CD4-positive, alpha-beta T cell treated with Interleukin-4 for 1 hour (primary cell): ENCODE data around the gene GRIK5.

Source experiments
- DNase-seq, 2 donors: peaks; one replicate each; pipeline ENCODE4 v3.0.0-alpha.2; 2020 to 2022

Gene GRIK5

DNA sequence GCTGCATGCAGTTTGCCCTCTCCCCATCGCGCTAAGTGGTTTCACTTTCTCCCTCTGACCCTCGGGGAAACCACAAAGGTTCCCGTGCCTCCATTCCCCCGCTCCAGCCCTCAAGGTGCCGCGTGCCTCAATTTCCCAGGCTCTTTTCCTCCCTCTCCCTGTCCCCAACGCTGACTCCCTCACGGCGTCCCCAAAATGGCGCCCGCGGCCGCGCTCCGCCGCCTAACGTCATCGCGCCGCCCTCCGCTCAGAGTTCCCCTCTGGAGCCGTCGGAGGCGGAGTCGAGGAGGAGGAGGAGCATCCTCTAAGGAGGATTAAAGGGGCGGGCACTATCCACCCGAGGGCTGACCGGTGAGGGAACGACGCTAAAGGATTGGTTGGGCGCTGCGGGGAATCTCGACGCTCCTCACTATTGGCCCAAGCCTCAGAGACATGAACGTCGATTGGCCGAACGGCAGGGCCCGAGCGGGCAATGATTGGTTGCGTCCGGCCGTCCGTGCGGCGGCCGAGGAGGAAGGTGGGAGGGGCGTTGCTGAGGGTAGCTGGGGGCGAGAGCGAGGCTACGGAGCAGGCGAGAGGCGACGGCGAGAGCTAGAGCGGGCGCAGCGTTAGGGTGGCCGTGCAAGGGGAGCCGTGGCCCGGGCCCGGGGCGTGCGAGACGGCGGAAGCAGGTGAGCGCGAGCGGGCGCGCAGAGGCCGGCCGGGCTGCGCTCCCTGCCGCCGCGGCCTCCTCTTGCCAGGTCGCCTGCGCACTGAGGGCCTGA lies 5.8 kb upstream of the GRIK5 start, which contains the start of gene ZNF574:
TSS of gene ZNF574 (plus strand) at position 551 of the 764 bp plus-strand sequence. CDS start 2,441 bp downstream, outside the sequence.
- DNase-seq: peak; percentile 99

DNA sequence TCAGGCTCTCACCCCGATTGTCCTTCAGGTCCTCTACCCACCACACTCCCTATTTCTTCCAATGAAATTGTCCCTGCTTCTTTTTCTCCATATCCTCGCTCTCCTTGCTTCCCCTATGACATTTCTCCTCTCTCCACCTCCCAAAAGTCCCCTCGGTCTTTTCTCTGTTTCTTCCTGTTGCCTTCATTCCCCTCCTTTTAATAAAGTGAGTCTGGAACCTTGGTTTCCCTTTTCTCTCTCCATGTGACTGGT lies 5.3 kb upstream of the GRIK5 start:
- no peak for DNase-seq

- DNase-seq: peak in 1 of 2 donors; percentile 15
Measured at GRCh38 chr19:42074513-42075363, 4.7 kb upstream of the GRIK5 start.

GRCh38 chr19:42071247-42071646 lies 1.2 kb upstream of the GRIK5 start:
- no peak for DNase-seq

DNA sequence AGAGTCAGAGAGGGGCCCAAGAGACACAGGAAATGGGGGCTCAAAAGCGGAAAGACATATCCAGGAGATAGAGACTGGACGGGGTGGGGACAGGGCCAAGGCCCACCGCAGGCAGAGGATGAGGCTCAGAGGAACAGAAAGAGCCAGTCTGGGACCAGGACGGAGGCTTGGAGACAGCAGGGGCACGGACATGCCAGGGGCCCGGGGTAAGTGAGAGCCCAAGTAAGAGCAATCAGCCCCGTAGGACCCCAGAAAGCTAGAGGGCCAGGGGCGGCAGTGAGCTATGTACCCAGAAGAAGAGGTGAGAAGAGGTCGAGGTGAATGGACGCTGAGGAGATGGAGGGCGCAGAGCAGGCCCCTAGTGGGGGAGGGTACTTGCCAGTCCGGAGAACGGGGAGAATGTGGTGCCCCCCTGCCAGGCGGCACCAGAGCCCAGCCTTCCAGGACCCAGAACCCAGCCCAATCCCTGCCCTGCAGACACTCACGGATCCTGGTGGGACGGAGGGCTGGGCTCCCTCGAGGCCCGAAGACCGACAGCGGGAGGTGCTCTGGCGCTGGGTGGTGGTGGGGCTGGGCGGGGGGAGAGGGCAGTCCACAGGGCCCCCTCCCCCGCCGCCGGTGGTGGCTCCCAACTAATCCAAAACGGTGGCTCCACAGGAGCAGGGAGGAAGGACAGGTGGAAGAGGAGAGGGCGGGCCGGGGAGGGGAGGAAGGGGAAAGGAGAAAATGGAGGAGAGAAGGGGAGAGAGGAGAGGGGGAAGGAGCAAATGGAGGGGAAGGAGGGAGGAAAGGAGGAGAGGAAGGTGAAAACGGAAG lies 1.0 kb downstream of the GRIK5 start:
- DNase-seq: no peak

- DNase-seq: no peak
Measured at GRCh38 chr19:42068361-42068755, 1.6 kb downstream of the GRIK5 start.

DNA sequence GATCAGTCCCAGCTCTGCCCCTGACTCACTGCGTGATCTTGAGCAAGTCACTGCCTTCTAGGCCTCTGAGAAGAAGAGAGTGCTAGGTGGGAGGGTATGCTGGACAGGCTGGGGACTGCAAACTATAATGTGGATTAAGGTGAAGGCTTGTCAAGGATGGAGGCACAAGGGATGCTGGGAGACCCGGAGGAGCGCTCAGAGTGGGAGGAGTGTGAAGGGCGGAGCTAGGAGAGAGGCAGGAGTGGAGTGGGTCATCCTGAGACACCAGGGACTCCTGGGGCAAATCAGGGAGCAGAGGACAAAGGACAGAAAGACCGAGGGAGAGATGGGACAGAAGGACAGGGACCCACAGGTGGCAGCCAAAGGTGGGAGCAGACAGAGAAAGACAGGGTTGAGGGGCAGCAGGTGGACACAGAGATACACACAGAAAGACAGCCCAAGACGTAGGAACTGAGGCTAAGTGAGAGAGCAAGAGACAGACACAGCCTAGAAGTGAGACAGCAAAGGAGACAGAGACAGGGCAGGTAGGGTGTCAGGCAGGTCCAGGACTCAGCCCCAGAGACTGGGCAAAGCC lies 2.6 kb downstream of the GRIK5 start:
- no peak for DNase-seq

DNA sequence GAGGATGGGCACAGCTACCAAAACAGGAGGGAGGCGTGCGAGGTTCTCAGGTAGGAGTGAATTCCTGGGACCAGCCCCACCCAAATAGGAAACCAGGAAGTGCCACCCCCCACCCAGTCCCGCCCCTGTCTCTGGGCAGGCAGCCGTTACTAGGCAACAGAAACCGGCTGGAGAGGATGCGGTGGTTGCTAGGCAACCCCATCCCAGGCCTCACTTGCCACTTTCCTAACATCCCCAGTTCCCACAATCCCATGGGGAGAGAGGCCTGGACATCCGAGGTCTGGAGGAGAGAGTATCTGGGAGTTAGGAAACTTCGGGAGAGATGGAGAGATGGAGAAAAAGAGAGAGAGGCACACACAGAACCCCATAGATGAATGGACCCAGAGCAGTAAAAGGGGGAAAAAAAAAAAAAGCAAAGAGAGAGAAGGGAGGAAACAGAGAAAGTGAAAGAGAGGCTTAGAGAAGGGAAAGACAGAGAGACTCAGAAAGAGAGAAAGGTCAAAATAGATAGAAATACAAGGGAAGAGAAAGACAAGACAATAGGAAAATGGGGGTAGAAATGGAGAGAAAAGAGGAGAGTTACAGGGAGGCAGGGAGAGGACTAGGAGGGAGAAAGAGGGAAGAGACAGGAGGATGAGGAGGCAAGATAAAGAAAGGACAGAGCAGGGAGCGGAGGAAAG lies 3.8 kb downstream of the GRIK5 start:
- DNase-seq: no peak

GRCh38 chr19:42065511-42065910 lies 4.5 kb downstream of the GRIK5 start:
- DNase-seq: no peak

- DNase-seq: no peak
Measured at GRCh38 chr19:42065051-42065450, 5.0 kb downstream of the GRIK5 start.

GRCh38 chr19:42064432-42064831 lies 5.6 kb downstream of the GRIK5 start:
- DNase-seq: no peak

GRCh38 chr19:42062381-42062780 lies 7.6 kb downstream of the GRIK5 start:
- no peak for DNase-seq

DNA sequence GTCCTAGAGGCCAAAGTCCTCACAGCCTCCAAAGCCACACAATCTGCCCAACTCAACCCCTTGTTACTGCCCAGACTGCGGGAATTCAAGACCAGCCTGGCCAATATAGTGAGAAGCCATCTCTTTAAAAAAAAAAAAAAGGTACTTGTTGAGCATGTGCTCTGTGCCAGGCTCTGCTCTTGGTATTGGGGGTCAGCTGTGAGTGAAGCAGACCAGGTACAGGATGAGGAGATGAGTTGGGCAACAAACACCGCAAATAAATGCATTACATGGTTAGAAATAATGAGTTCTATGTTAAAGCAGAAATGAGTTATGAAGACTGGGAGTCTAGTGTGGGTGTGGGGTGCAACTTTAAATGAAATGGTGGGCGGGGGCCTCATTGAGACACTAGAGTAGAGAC lies 9.9 kb downstream of the GRIK5 start:
- DNase-seq: no peak

DNA sequence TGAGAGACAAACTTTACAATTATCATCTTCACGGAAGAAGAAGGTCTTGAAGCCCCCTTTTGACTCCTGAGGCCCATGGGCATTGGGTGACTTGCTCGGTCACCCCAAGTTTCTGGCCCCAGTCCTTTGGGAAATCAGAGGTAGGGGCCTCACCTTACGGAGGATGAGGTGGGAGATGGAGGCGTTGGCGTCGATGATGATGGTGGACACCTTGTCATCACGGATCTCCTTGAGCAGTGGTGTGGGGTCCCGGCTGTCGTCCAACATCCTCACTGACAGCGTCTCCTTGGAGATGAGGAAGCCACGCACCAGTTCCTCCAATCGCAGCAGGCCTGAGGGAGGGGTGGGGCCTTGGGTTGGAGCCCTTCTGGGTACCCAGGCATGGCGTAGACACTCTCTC lies 10.8 kb downstream of the GRIK5 start:
- DNase-seq: no peak

GRCh38 chr19:42057846-42058245 lies 12.2 kb downstream of the GRIK5 start:
- no peak for DNase-seq

DNA sequence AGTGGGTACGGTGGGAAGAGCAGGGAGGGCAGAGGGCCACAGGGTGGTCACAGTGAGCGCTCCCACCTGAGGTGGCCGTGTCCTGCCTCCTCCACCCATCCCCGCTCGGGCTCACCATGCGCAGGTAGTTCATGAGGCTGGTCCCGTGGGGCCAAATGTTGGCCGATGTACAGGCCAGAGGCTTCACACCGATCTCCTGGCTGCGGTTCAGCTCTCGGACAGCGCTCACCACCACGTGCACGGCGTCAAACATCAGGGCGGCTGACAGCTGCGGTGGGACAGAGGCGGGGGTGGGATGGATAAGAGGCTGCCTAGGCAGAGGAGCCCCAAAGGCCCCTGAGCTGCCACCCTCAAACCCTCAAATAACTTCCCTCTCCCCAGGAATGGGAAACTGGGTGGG lies 15.8 kb downstream of the GRIK5 start:
- no peak for DNase-seq

DNA sequence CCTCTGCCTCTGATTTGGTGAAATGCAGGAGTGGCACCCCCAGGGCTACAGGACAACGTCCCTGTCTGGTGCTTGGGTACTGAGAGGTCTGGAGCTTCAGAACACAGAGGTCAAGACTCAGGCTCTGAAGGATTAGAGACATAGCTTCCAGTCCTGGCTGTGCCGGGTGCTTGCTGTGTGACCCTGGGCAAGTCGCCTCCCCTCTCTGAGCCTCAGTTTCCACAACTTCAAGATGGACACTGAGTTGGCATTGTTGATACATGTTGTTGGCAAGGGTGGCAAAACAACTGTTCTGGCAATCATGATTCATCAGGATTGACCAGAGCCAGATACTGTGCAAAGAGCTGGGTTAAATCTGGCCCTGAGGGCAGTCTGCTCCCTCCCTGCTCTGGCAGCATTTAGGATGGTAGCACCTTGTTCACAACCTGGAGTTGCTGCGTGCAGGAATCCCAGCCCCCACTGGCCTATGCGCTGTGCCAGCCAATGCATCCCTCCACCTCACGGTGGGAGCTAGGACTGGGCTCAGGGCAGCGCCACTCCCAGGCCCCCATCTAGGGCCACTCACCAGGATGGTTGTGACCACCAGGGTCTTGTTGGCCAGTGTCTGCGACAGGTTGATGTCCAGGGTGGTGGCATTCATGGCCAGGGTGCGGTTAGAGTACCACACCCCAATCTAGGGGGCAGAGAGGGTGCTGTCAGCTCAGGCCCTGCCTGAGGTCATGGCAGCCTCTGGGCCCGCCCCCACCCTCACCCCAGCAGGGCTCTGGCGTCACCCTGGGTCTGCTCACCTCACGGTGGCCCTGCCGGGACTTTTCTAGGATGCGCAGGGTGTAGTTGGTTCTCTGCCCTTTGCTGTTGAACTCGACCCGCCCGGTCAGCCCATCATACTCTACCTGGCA lies 16.7 kb downstream of the GRIK5 start:
- DNase-seq: no peak

- no peak for DNase-seq
Measured at GRCh38 chr19:42052241-42052863, 17.7 kb downstream of the GRIK5 start.

DNA sequence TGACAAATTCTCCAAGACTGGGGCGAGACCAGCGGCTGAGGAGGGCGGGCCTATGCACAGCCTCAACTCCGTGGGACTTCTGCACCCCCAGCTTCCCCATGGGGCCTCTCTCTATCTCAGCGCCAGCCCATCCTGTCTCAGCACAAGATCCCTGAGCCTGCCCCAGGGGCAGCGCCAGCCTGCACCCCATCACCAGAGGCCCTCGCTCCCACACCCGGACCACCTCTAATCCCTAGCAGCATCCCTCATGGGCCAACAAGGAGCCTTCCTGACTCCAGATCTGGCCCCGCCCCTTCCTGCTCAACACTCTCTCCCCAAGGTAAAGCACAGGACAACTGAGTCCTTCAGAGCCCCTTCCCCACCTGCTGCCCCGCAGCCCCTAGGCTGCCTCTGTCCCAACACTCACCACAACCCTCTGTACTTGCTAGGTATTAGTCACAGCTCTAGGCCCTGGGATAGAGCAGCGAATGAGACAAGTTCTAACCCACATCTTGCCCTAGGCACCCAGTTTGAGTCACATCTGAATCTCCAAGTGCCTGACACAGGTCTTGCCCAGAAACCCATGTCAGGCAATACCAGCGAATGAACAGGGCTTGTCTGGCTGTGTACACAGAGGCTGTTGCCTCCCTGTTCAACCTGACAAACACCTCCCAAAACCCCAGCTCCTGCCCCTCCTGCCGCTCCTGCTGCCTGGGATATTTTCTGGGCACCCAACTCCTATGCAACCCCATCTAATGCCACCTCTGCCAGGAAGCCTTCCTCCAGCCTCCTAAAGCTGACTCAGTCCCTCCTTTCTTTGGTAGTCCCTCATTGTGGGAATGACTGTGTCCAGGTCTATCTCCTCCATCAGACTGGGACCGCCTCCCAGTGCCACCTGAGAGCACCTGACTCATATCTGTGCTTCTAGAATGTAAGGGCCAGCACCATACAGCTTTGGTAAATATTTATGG lies 18.6 kb downstream of the GRIK5 start:
- no peak for DNase-seq

DNA sequence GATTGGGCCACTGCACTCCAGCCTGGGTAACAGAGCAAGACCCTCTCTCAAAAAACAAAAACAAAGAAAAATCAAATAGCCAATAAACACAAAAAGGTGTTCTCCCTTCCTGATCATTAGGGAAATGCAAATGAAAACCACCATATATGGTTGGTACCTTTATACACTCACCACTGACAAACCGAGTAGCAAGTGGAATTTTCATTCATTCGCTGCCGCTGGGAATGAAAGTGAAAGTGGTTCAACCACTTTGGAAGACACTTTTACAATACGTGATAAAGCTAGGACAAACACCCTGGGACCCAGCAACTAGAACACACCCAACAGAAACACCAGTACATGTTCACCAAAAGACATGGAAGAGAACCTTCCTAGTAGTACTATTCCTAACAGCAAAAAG lies 21.0 kb downstream of the GRIK5 start:
- DNase-seq: peak in 1 of 2 donors; percentile 14
